HCT116 (cell line): ENCODE data around the gene CTTNBP2NL. TPM values are rescaled to one million over a fixed set of nuclear protein-coding genes. Genes with fewer than 3 reads are reported as not detected.

Experiments
- ATAC-seq: fragments of 200-7000 bp; cut with Tn5 transposase; 2 replicates; pipeline ENCODE4 v1.9.1; 2020; ENCODE audit warnings: mild to moderate bottlenecking, moderate library complexity
- BruUV-seq: library from RNA; stranded (reverse); fragments of 400-500 nt; replicated peaks from 2 replicates; lab custom pipeline; 2021; lab: Mats Ljungman, UMichigan
- CTCF ChIA-PET: fragments of 300-600 bp; sonication (Branson Sonifier 250); formaldehyde crosslinking; loops from one replicate; lab custom pipeline; 2021; ENCODE audit warnings: antibody characterized with exemption; lab: Charles Lee
- POLR2A ChIA-PET: fragments of 300-600, 350-600 bp; sonication (Branson Sonifier 250); formaldehyde crosslinking; loops from one replicate; lab custom pipeline; 2021; ENCODE audit warnings: antibody characterized with exemption; lab: Charles Lee
- RAD21 ChIA-PET, 2 experiments: fragments of 300-600 bp; sonication (Branson Sonifier 250); formaldehyde crosslinking; loops; one replicate each; lab custom pipeline; 2023; ENCODE audit warnings: low total read pairs in 2 of 2; ENCODE audit not compliant: uncharacterized antibody in 2 of 2, unreplicated experiment in 2 of 2, low non-redundant PET in 1 of 2; lab: Charles Lee
- DNase-seq: peaks from one replicate; pipeline ENCODE4 v3.0.0-alpha.2; 2010; ENCODE audit warnings: low read depth, low spot score
- H2AFZ ChIP-seq: fragments of 200-600 bp; shearing (Covaris generic), sonication (generic); 2 replicates; pipeline ENCODE4 v1.6.1; 2017; ENCODE audit warnings: low read depth, mixed run types, mixed read lengths, antibody characterized with exemption, low read length; ENCODE audit not compliant: poor library complexity, severe bottlenecking
- H3K27ac ChIP-seq: 2 replicates; pipeline ENCODE4 v1.5.1; 2012; ENCODE audit warnings: low read depth, low read length
- H3K27me3 ChIP-seq: fragments of 200-600 bp; sonication (generic); 2 replicates; pipeline ENCODE4 v1.6.1; 2016; ENCODE audit warnings: mixed run types, low read length, mixed read lengths; ENCODE audit not compliant: insufficient read depth
- H3K36me3 ChIP-seq, 2 experiments: fragments of 200-500 bp in 1 of 2; fragments of 200-600 bp in 1 of 2; sonication (Bioruptor generic) in 1 of 2; sonication (generic) in 1 of 2; 2 replicates each; pipeline versions ENCODE4 v1.5.1 to v1.6.1; 2014 to 2016; ENCODE audit warnings: low read length in 2 of 2, inconsistent platforms in 1 of 2, mixed read lengths in 1 of 2, mixed run types in 1 of 2; ENCODE audit not compliant: insufficient read depth in 2 of 2, control insufficient read depth in 1 of 2
- H3K4me1 ChIP-seq, 2 experiments: fragments of 200-600 bp in 1 of 2; sonication (generic) in 1 of 2; 2 replicates each; pipeline versions ENCODE4 v1.5.1 to v1.6.1; 2012 to 2017; ENCODE audit warnings: low read length in 2 of 2, inconsistent platforms in 1 of 2, mild to moderate bottlenecking in 1 of 2, mixed read lengths in 1 of 2, mixed run types in 1 of 2, moderate library complexity in 1 of 2; ENCODE audit not compliant: insufficient read depth in 2 of 2, control insufficient read depth in 1 of 2
- H3K4me2 ChIP-seq: fragments of 200-600 bp; sonication (generic); 2 replicates; pipeline ENCODE4 v1.6.1; 2017; ENCODE audit warnings: mixed run types, low read length, mixed read lengths
- H3K4me3 ChIP-seq, 2 experiments: fragments of 200-600 bp in 1 of 2; sonication (generic) in 1 of 2; replicated peaks in 1 of 2; 2 replicates each; pipeline ENCODE4 v1.5.1; 2011 to 2016; ENCODE audit warnings: low read length in 2 of 2, control low read depth in 1 of 2, low read depth in 1 of 2, mild to moderate bottlenecking in 1 of 2, mixed read lengths in 1 of 2, mixed run types in 1 of 2
- H3K79me2 ChIP-seq: fragments of 200-600 bp; sonication (generic); 2 replicates; pipeline ENCODE4 v1.6.1; 2017; ENCODE audit warnings: mild to moderate bottlenecking, mixed run types, low read length, moderate library complexity, mixed read lengths; ENCODE audit not compliant: insufficient read depth
- H3K9ac ChIP-seq: fragments of 200-600 bp; sonication (generic); 2 replicates; pipeline ENCODE4 v1.6.1; 2016; ENCODE audit warnings: low read length, mixed read lengths
- H3K9me2 ChIP-seq: fragments of 200-600 bp; sonication (generic), shearing (Covaris generic); 2 replicates; pipeline ENCODE4 v1.6.1; 2017; ENCODE audit warnings: mixed run types, mild to moderate bottlenecking, moderate library complexity; ENCODE audit not compliant: insufficient read depth
- H3K9me3 ChIP-seq, 2 experiments: fragments of 200-500 bp in 1 of 2; fragments of 200-600 bp in 1 of 2; sonication (Bioruptor generic) in 1 of 2; sonication (generic) in 1 of 2; 2 replicates each; pipeline ENCODE4 v1.6.1; 2014 to 2017; ENCODE audit warnings: low read length in 2 of 2, mixed read lengths in 2 of 2, inconsistent platforms in 1 of 2, low read depth in 1 of 2, mild to moderate bottlenecking in 1 of 2, mixed run types in 1 of 2, moderate library complexity in 1 of 2; ENCODE audit not compliant: control insufficient read depth in 1 of 2, insufficient read depth in 1 of 2
- H4K20me1 ChIP-seq: fragments of 200-600 bp; sonication (generic), shearing (Covaris generic); 2 replicates; pipeline ENCODE4 v1.6.1; 2017; ENCODE audit warnings: mixed run types, mild to moderate bottlenecking, moderate library complexity; ENCODE audit not compliant: insufficient read depth
- ATF3 ChIP-seq: IDR thresholded peaks from 2 replicates; pipeline ENCODE4 v1.6.1; 2012
- CBX3 ChIP-seq: IDR thresholded peaks from 2 replicates; pipeline ENCODE4 v1.6.1; 2012; ENCODE audit warnings: low read depth
- CEBPB ChIP-seq: IDR thresholded peaks from 2 replicates; pipeline ENCODE4 v1.6.1; 2012; ENCODE audit warnings: low read depth
- EGR1 ChIP-seq: IDR thresholded peaks from 2 replicates; pipeline ENCODE4 v1.6.1; 2012; ENCODE audit warnings: low read depth
- ELF1 ChIP-seq: IDR thresholded peaks from 2 replicates; pipeline ENCODE4 v1.6.1; 2012; ENCODE audit warnings: low read depth, borderline replicate concordance
- EZH2 ChIP-seq: fragments of 200-600 bp; sonication (generic); IDR thresholded peaks from 2 replicates; pipeline ENCODE4 v1.6.1; 2017; ENCODE audit warnings: antibody characterized with exemption, mixed run types
- EZH2phosphoT487 ChIP-seq: fragments of 200-600 bp; IDR thresholded peaks from 2 replicates; pipeline ENCODE4 v1.6.1; 2018; ENCODE audit warnings: antibody characterized with exemption, borderline replicate concordance
- JUND ChIP-seq: IDR thresholded peaks from 2 replicates; pipeline ENCODE4 v1.6.1; 2012
- MAX ChIP-seq: IDR thresholded peaks from 2 replicates; pipeline ENCODE4 v1.6.1; 2012
- POLR2A ChIP-seq: IDR thresholded peaks from 2 replicates; pipeline ENCODE4 v1.7.0; 2011; ENCODE audit warnings: borderline replicate concordance; ENCODE audit not compliant: insufficient read depth, insufficient read length; ENCODE audit errors: extremely low read depth
- RAD21 ChIP-seq: IDR thresholded peaks from 2 replicates; pipeline ENCODE4 v1.6.1; 2012; ENCODE audit warnings: low read depth, mild to moderate bottlenecking
- SP1 ChIP-seq: IDR thresholded peaks from 2 replicates; pipeline ENCODE4 v1.6.1; 2012; ENCODE audit warnings: low read depth
- SRF ChIP-seq: IDR thresholded peaks from 2 replicates; pipeline ENCODE4 v1.6.1; 2012; ENCODE audit warnings: low read depth
- TCF7L2 ChIP-seq: IDR thresholded peaks from 2 replicates; pipeline ENCODE4 v1.7.0; 2011; ENCODE audit warnings: borderline replicate concordance, inconsistent platforms; ENCODE audit not compliant: insufficient read depth, insufficient read length; ENCODE audit errors: extremely low read depth
- ZBTB33 ChIP-seq: IDR thresholded peaks from 2 replicates; pipeline ENCODE4 v1.6.1; 2011; ENCODE audit warnings: mild to moderate bottlenecking, low read length, moderate library complexity; ENCODE audit not compliant: insufficient replicate concordance; ENCODE audit errors: extremely low read depth
- ZFX ChIP-seq: fragments of 450-650 bp; IDR thresholded peaks from 2 replicates; pipeline ENCODE4 v1.6.1; 2017
- ZNF274 ChIP-seq: fragments of 200-500 bp; sonication (Bioruptor generic); IDR thresholded peaks from 2 replicates; pipeline ENCODE4 v1.6.1; 2014; ENCODE audit warnings: mild to moderate bottlenecking, low read depth, low read length, inconsistent platforms
- intact Hi-C: fragments of 100-400 bp; cut with micrococcal nuclease; formaldehyde crosslinking; loops from 2 replicates; pipeline ENCODE4 v1.10.0; 2022
- total RNA-seq: library from RNA; stranded (reverse); gene quantifications from one replicate; pipeline ENCODE4 v1.2.1, GENCODE V29; 2021; ENCODE audit not compliant: unreplicated experiment
- TF ChIP-seq, protein P1 (sequence below): IDR thresholded peaks from 2 replicates; pipeline ENCODE4 v1.6.1; 2012; ENCODE audit warnings: low read depth

CTTNBP2NL gene
- total RNA-seq, 1 experiment from 2014 or later = 18.0 TPM

DNA sequence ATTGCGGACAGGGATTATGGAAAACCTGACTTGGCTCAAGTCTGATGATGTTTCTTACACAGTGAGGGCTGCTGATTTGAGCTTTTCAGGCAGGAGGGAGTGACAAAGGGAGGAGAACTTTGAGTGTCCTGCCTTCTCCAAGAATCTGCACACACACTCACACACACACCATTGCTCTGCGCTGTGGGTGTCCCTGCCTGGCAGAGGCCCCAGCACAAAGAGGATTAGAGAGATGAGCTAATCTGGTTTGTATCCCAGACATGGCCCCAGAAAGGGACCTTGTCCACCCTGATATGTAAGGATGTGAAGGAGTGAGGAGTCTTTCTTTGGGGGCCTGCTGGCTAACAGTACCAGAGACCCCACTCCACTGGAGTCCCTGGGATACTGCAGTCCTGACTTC, 106.8 kb downstream of the CTTNBP2NL start:
- Histone ChIP-seq H3K27ac (no peak overlapping the region), H3K36me3 (no peaks in the 10 kb centered on the region), H3K27me3 (no peaks in the 10 kb centered on the region), H3K4me1 (peaks cover 4 to 12% of the 10 kb centered on the region in 2 experiments; a peak in 3 of 4 replicates), H3K9me3 (no peaks in the 10 kb centered on the region), H2AFZ (no peak overlapping the region), H3K9me2 (no peaks in the 10 kb centered on the region), H3K4me3 (no peak overlapping the region), H4K20me1 (no peaks in the 10 kb centered on the region)
- ChIA-PET POLR2A (no interaction called here), CTCF (interaction anchor here (1.7 kb wide), 1 partner anchor 111 kb away, joined by 11 read pairs; no protein-coding TSS in a partner anchor), RAD21 (no interaction called here)
- intact Hi-C loops = loop anchor here (10.0 kb wide), 1 partner anchor 112 kb away; the partner anchor contains the start of genes CAPZA1 and ST7L
- DNase-seq = no peak
- ATAC-seq = no peak
- TF ChIP-seq ZNF274 (no peak), ZBTB33 (no peak), POLR2A (no peak), TCF7L2 (no peak), ZFX (no peak), MAX (no peak), SRF (no peak), SP1 (no peak), CEBPB (no peak), ELF1 (no peak), CBX3 (no peak), EGR1 (no peak), ATF3 (no peak), RAD21 (no peak), EZH2 (no peak), EZH2phosphoT487 (no peak), JUND (no peak)
- TF ChIP-seq, protein P1, sequence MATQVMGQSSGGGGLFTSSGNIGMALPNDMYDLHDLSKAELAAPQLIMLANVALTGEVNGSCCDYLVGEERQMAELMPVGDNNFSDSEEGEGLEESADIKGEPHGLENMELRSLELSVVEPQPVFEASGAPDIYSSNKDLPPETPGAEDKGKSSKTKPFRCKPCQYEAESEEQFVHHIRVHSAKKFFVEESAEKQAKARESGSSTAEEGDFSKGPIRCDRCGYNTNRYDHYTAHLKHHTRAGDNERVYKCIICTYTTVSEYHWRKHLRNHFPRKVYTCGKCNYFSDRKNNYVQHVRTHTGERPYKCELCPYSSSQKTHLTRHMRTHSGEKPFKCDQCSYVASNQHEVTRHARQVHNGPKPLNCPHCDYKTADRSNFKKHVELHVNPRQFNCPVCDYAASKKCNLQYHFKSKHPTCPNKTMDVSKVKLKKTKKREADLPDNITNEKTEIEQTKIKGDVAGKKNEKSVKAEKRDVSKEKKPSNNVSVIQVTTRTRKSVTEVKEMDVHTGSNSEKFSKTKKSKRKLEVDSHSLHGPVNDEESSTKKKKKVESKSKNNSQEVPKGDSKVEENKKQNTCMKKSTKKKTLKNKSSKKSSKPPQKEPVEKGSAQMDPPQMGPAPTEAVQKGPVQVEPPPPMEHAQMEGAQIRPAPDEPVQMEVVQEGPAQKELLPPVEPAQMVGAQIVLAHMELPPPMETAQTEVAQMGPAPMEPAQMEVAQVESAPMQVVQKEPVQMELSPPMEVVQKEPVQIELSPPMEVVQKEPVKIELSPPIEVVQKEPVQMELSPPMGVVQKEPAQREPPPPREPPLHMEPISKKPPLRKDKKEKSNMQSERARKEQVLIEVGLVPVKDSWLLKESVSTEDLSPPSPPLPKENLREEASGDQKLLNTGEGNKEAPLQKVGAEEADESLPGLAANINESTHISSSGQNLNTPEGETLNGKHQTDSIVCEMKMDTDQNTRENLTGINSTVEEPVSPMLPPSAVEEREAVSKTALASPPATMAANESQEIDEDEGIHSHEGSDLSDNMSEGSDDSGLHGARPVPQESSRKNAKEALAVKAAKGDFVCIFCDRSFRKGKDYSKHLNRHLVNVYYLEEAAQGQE = no peak
- TF ChIP-seq, all 23 proteins: peak for 0
- Histone ChIP-seq H3K79me2 (no peaks in the 10 kb centered on the region), H3K9ac (no peak overlapping the region), H3K4me2 (no peak overlapping the region)
- BruUV-seq = no TSS peak
